Sigmoid colon (tissue), 7 donors: ENCODE data around the gene KIF5A. TPM values are rescaled to one million over a fixed set of nuclear protein-coding genes. Genes with fewer than 3 reads are reported as not detected.

ENCODE experiments used
- DNase-seq: peaks from one replicate; pipeline ENCODE4 v3.0.0-alpha.2; 2019
- H3K27ac ChIP-seq, 4 donors: fragments of 200-600 bp; sonication (generic); one replicate each; pipeline ENCODE4 v1.5.1; 2016 to 2019; ENCODE audit warnings: mild to moderate bottlenecking in 1 of 4
- H3K27me3 ChIP-seq, 3 donors: fragments of 200-600 bp; sonication (generic); one replicate each; pipeline ENCODE4 v1.5.1; 2019; ENCODE audit warnings: mild to moderate bottlenecking in 1 of 3
- H3K36me3 ChIP-seq, 4 donors: fragments of 200-600 bp; sonication (generic); one replicate each; pipeline ENCODE4 v1.5.1; 2016 to 2019
- H3K4me1 ChIP-seq, 4 donors: fragments of 200-600 bp; sonication (generic); one replicate each; pipeline ENCODE4 v1.5.1; 2017 to 2019
- H3K4me3 ChIP-seq, 4 donors: fragments of 200-600 bp; sonication (generic); one replicate each; pipeline ENCODE4 v1.5.1; 2017 to 2019; ENCODE audit warnings: mild to moderate bottlenecking in 2 of 4, moderate library complexity in 1 of 4
- H3K9me3 ChIP-seq, 4 donors: fragments of 200-600 bp in 3 of 4; sonication (generic) in 3 of 4; one replicate each; pipeline versions ENCODE4 v1.5.1 to v1.6.1; 2013 to 2019
- CTCF ChIP-seq, 4 experiments: fragments of 450-650 bp in 3 of 4; fragments of 200-600 bp in 1 of 4; IDR thresholded peaks; one replicate each; pipeline ENCODE4 v1.5.1; 2016 to 2019; ENCODE audit warnings: antibody characterized with exemption in 4 of 4, mild to moderate bottlenecking in 3 of 4, moderate library complexity in 2 of 4
- EP300 ChIP-seq, 4 donors: sonication (generic); formaldehyde crosslinking; IDR thresholded peaks; one replicate each; pipeline ENCODE4 v1.6.1; 2017; ENCODE audit warnings: antibody characterized with exemption in 4 of 4
- POLR2A ChIP-seq, 2 donors: fragments of 450-650 bp; IDR thresholded peaks; one replicate each; pipeline ENCODE4 v1.6.1; 2016; ENCODE audit warnings: antibody characterized with exemption in 2 of 2, mild to moderate bottlenecking in 2 of 2, moderate library complexity in 2 of 2
- POLR2AphosphoS5 ChIP-seq, 4 donors: sonication (generic); formaldehyde crosslinking; IDR thresholded peaks; one replicate each; pipeline ENCODE4 v1.6.1; 2017; ENCODE audit warnings: antibody characterized with exemption in 4 of 4
- WGBS, 2 donors: extraction: QIAGEN DNeasy Blood & Tissue Kit; methylation state at CpG; one replicate each; pipeline ENCODE4 v1.1.7; 2013; 5-methylcytosine and 5-hydroxymethylcytosine counted together
- intact Hi-C: fragments of 100-400 bp; cut with DNase I; formaldehyde crosslinking; loops from one replicate; pipeline ENCODE4 v1.15.1; 2023
- polyA plus RNA-seq, 3 donors: library from polyadenylated mRNA; stranded (reverse); fragments of 200-250 nt; gene quantifications; one replicate each; pipeline ENCODE4 v1.2.3, GENCODE V29; 2013
- total RNA-seq, 4 donors: library from RNA; depleted of rRNA; stranded (reverse); fragments of >200 nt; gene quantifications; one replicate each; pipeline ENCODE4 v1.1.0, GENCODE V29; 2016
- donor health status: healthy with polysubstance abuse.
- donor health status: Bipolar disorder and iron deficiency.
- donor health status: healthy.

The KIF5A gene
- total and polyA plus RNA-seq, 7 donors = under 0.01 to 8.9 (median 3.6) TPM

- Histone ChIP-seq H3K27me3 (no peaks in the 10 kb centered on the region), H3K4me1 (peaks cover 0 to 5% (median 1%) of the 10 kb centered on the region in 4 donors), H3K27ac (no peak overlapping the region), H3K36me3 (peaks cover 34 to 72% (median 46%) of the 10 kb centered on the region in 4 donors), H3K4me3 (no peak overlapping the region), H3K9me3 (no peaks in the 10 kb centered on the region)
- no peak for TF ChIP-seq POLR2A (IDR thresholded peaks at IDR 0.05)
- TF ChIP-seq CTCF (IDR thresholded peaks at IDR 0.05) = no peak
- no peak for TF ChIP-seq POLR2AphosphoS5 (IDR thresholded peaks at IDR 0.05)
- no peak for TF ChIP-seq EP300 (IDR thresholded peaks at IDR 0.05)
- no peak for DNase-seq
- intact Hi-C loops = no loop called here
- 45 to 72% methylated on average over 6 of the region's 6 CpGs for WGBS, 2 donors
These were observed 13.9 kb upstream of the KIF5A start for GRCh38 chr12:57535764-57536596.

GRCh38 chr12:57536597-57536942 lies 13.3 kb upstream of the KIF5A start:
- intact Hi-C loops = no loop called here
- Histone ChIP-seq H3K27me3 (no peaks in the 10 kb centered on the region), H3K9me3 (no peaks in the 10 kb centered on the region), H3K36me3 (peaks cover 30 to 72% (median 41%) of the 10 kb centered on the region in 4 donors), H3K27ac (no peak overlapping the region), H3K4me3 (no peak overlapping the region), H3K4me1 (peaks cover 0 to 11% (median 4%) of the 10 kb centered on the region in 4 donors)
- TF ChIP-seq EP300 (IDR thresholded peaks at IDR 0.05) = no peak
- no peak for TF ChIP-seq CTCF (IDR thresholded peaks at IDR 0.05)
- TF ChIP-seq POLR2AphosphoS5 (IDR thresholded peaks at IDR 0.05) = no peak
- 96 to 97% methylated on average over 1 of the region's 1 CpG for WGBS, 2 donors
- DNase-seq = no peak

- intact Hi-C loops = no loop called here
- H3K36me3 ChIP-seq = peaks cover 8 to 54% (median 21%) of the 10 kb centered on the region in 4 donors
These were observed 10.6 kb upstream of the KIF5A start for GRCh38 chr12:57539134-57539768.

GRCh38 chr12:57541001-57541400 lies 8.8 kb upstream of the KIF5A start:
- H3K4me1 ChIP-seq = peaks cover 0 to 35% (median 18%) of the 10 kb centered on the region in 4 donors

More at GRCh38 chr12:57539134-57539768, 10.6 kb upstream of the KIF5A start:
- Histone ChIP-seq H3K4me3 (no peak overlapping the region), H3K9me3 (no peaks in the 10 kb centered on the region), H3K4me1 (peaks cover 0 to 19% (median 4%) of the 10 kb centered on the region in 4 donors), H3K27me3 (no peaks in the 10 kb centered on the region), H3K27ac (no peak overlapping the region)
- TF ChIP-seq CTCF (IDR thresholded peaks at IDR 0.05) (no peak), POLR2A (IDR thresholded peaks at IDR 0.05) (no peak), EP300 (IDR thresholded peaks at IDR 0.05) (no peak), POLR2AphosphoS5 (IDR thresholded peaks at IDR 0.05) (no peak)
- no peak for DNase-seq
- 91% methylated on average over 5 of the region's 5 CpGs for WGBS, 2 donors

More at GRCh38 chr12:57541001-57541400, 8.8 kb upstream of the KIF5A start:
- Histone ChIP-seq H3K9me3 (no peaks in the 10 kb centered on the region), H3K27me3 (no peaks in the 10 kb centered on the region), H3K4me3 (no peak overlapping the region), H3K27ac (no peak overlapping the region), H3K36me3 (peaks cover 0 to 39% (median 10%) of the 10 kb centered on the region in 4 donors)
- 23 to 57% methylated on average over 2 of the region's 2 CpGs for WGBS, 2 donors
- no peak for DNase-seq
- no peak for TF ChIP-seq CTCF (IDR thresholded peaks at IDR 0.05)
- no peak for TF ChIP-seq EP300 (IDR thresholded peaks at IDR 0.05)
- no peak for TF ChIP-seq POLR2A (IDR thresholded peaks at IDR 0.05)
- no peak for TF ChIP-seq POLR2AphosphoS5 (IDR thresholded peaks at IDR 0.05)
- intact Hi-C loops = no loop called here
